ENCODE data around the gene TMEM208. TPM values are rescaled to one million over a fixed set of nuclear protein-coding genes. Genes with fewer than 3 reads are reported as not detected.
A peak's percentile ranks its signal among the peaks of the same experiment; 100 is the strongest.

TMEM208 gene
- total and polyA plus RNA-seq, 2 of the 8 experiments (the other 6 are each of a cell fraction or from before 2014, with no cell fraction given), result 37.7 to 100.0 TPM

GRCh38 chr16:67179421-67180080, 47.4 kb upstream of the TMEM208 start:
- no peaks in the 10 kb centered on the region for H3K9me3 ChIP-seq (ENCODE audit: insufficient read depth in 2 of 2, low read depth in 1 of 2, low read length in 1 of 2)
- H3K23ac ChIP-seq (ENCODE audit: insufficient read length), result no peak overlapping the region
- H3K14ac ChIP-seq (ENCODE audit: insufficient read length), result no peak overlapping the region
- H4K8ac ChIP-seq (ENCODE audit: extremely low read depth, insufficient read depth, low read length), result no peak overlapping the region; the same call in 1 of the 2 replicates
- H4K20me1 ChIP-seq (replicated peaks in 1 of 2; ENCODE audit: control insufficient read depth in 1 of 2, insufficient read depth in 2 of 2, low read length in 2 of 2), result peaks cover 7 to 27% of the 10 kb centered on the region in 2 experiments
- no peak overlapping the region for H4K5ac ChIP-seq (ENCODE audit: insufficient read length, low read depth, low read length)
- H3K27ac ChIP-seq (ENCODE audit: low read depth, low read length), result no peak overlapping the region
- 94% methylated on average over 13 of the region's 13 CpGs; no CpG with 5 or more reads in 1 of the 2 experiments for WGBS, 2 experiments (ENCODE audit: extremely low coverage in 1 of 2, insufficient coverage in 1 of 2, insufficient read length in 1 of 2, insufficient replicate concordance in 2 of 2, low coverage in 1 of 2, low lambda C conversion rate in 2 of 2, missing lambda C conversion rate in 1 of 2)
- H3K9ac ChIP-seq (replicated peaks in 1 of 4; ENCODE audit: extremely low read depth in 1 of 4, low read depth in 3 of 4, low read length in 3 of 4), result no peak overlapping the region
- no peak overlapping the region for H2AFZ ChIP-seq (ENCODE audit: low read length)
- H3K18ac ChIP-seq (ENCODE audit: extremely low read depth, low read length), result no peak overlapping the region
- H2BK12ac ChIP-seq (ENCODE audit: low read depth, low read length), result no peak overlapping the region
- no peak overlapping the region for H3K4ac ChIP-seq (replicated peaks; ENCODE audit: insufficient read length, low read depth, low read length)
- H2BK20ac ChIP-seq (ENCODE audit: low read length), result no peak overlapping the region
- H3K4me2 ChIP-seq (ENCODE audit: insufficient read depth in 1 of 2, low read depth in 2 of 2, low read length in 2 of 2), result no peak overlapping the region; a peak in 1 of 4 replicates
- FAIRE-seq, result no peak
- CTCF ChIA-PET (ENCODE audit: partially characterized antibody), result interaction anchor here (0.8 to 13.1 kb wide), 11 partner anchors 7 to 299 kb away, joined by 3 to 151 read pairs (median 3); partner anchors contain the start of genes CDH16, E2F4, EXOC3L1 and HSF4
- POLR2A ChIA-PET (ENCODE audit: partially characterized antibody), result interaction anchor here (7.3 kb wide), 1 partner anchor 17 kb away, joined by 59 read pairs; the partner anchor contains the start of genes FBXL8, HSF4 and TRADD
- H2AK5ac ChIP-seq (ENCODE audit: low read depth, low read length), result no peak overlapping the region
- no peak overlapping the region for H2BK120ac ChIP-seq (replicated peaks; ENCODE audit: low read depth, low read length)
- H3K36me3 ChIP-seq (ENCODE audit: control insufficient read depth in 2 of 4, insufficient read depth in 4 of 4, low read length in 3 of 4), result no peaks in the 10 kb centered on the region; a peak in 1 of 8 replicates
- peaks cover 14% of the 10 kb centered on the region for H3K23me2 ChIP-seq (ENCODE audit: low read depth, low read length)
- no peak overlapping the region for H2BK5ac ChIP-seq (ENCODE audit: low read depth, low read length)
- peaks cover 0 to 5% of the 10 kb centered on the region in 2 experiments; a peak in 1 of 4 replicates for H3K79me2 ChIP-seq (ENCODE audit: control insufficient read depth in 1 of 2, insufficient read depth in 2 of 2, low read length in 2 of 2)
- no peak overlapping the region for H3K56ac ChIP-seq (replicated peaks; ENCODE audit: insufficient read length, low read depth, low read length)
- H3K4me3 ChIP-seq (ENCODE audit: extremely low read depth in 1 of 4, insufficient read depth in 2 of 4, low read depth in 3 of 4, low read length in 4 of 4), result no peak overlapping the region
- H3K27me3 ChIP-seq (replicated peaks in 1 of 4; ENCODE audit: control insufficient read depth in 3 of 4, extremely low read depth in 1 of 4, insufficient read depth in 3 of 4, low read length in 3 of 4), result peaks cover 20 to 44% (median 39%) of the 10 kb centered on the region in 4 experiments
- H3K79me1 ChIP-seq (ENCODE audit: low read depth, low read length), result no peaks in the 10 kb centered on the region
- no peak overlapping the region for H2BK15ac ChIP-seq (ENCODE audit: low read length)
- no peak overlapping the region for H4K91ac ChIP-seq (replicated peaks; ENCODE audit: insufficient read length, low read length)
- H3K4me1 ChIP-seq (replicated peaks in 1 of 4; ENCODE audit: control insufficient read depth in 3 of 4, insufficient read depth in 4 of 4, low read length in 3 of 4), result peaks cover 0 to 15% (median 14%) of the 10 kb centered on the region in 4 experiments; a peak in 5 of 7 replicates
- DNase-seq (ENCODE audit: low read depth in 1 of 2, low spot score in 2 of 2), result no peak
- TF ChIP-seq SRF (IDR thresholded peaks at IDR 0.05; ENCODE audit: low read depth, low read length) (no peak), RFX5 (IDR thresholded peaks at IDR 0.05; ENCODE audit: borderline replicate concordance, low read depth, low read length) (no peak), BRCA1 (IDR thresholded peaks at IDR 0.05; ENCODE audit: low read depth, low read length) (no peak), SP1 (IDR thresholded peaks at IDR 0.05; ENCODE audit: low read depth, low read length) (no peak), POU5F1 (IDR thresholded peaks at IDR 0.05; ENCODE audit: low read depth, low read length) (no peak), TBP (IDR thresholded peaks at IDR 0.05; ENCODE audit: low read depth, low read length) (no peak), KDM1A (IDR thresholded peaks at IDR 0.05; ENCODE audit: borderline replicate concordance, low read length) (no peak), KDM5A (IDR thresholded peaks at IDR 0.05; ENCODE audit: low read length) (no peak), CHD2 (IDR thresholded peaks at IDR 0.05; ENCODE audit: low read length) (no peak), JUN (IDR thresholded peaks at IDR 0.05; ENCODE audit: low read depth, low read length) (no peak)
- TF ChIP-seq, protein P1, sequence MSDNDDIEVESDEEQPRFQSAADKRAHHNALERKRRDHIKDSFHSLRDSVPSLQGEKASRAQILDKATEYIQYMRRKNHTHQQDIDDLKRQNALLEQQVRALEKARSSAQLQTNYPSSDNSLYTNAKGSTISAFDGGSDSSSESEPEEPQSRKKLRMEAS (IDR thresholded peaks at IDR 0.05), result 0 out of 2 replicates have a peak, but pooled peaks have one; percentile 15
